A549 (cell line): ENCODE measurements around the gene SELENOI.
"Not testable (repeated sequence)": the region's sequence is repeated elsewhere in the genome, so short reads cannot be mapped to it uniquely, and the experiment has no call there.

Experiments used
- EP300 ChIP-seq, 2 experiments: fragments of >200 bp; sonication (Bioruptor Twin); formaldehyde crosslinking; IDR thresholded peaks; 2 replicates in 1 of 2; 3 replicates in 1 of 2; pipeline ENCODE4 v1.6.1; 2016 to 2017
- HOXB13 ChIP-seq: fragments of 250-450 bp; sonication (Bioruptor Pico); IDR thresholded peaks from 2 replicates; pipeline ENCODE4 v1.5.0; 2020; ENCODE audit warnings: low read depth, mild to moderate bottlenecking, moderate library complexity
- KDM5A ChIP-seq: fragments of 200-600 bp; sonication (generic); IDR thresholded peaks from 2 replicates; pipeline ENCODE4 v1.6.1; 2016; ENCODE audit warnings: antibody characterized with exemption, mild to moderate bottlenecking
- NFE2L2 ChIP-seq: fragments of 150-350 bp; conservative IDR thresholded peaks from 2 replicates; pipeline ENCODE4 v1.6.1; 2014; ENCODE audit warnings: low read length
- POLR2A ChIP-seq: IDR thresholded peaks from 2 replicates; pipeline ENCODE4 v1.6.1; 2012; ENCODE audit warnings: mild to moderate bottlenecking, low read length
- ZFP36 ChIP-seq: fragments of 450-650 bp; IDR thresholded peaks from 2 replicates; pipeline ENCODE4 v1.6.1; 2014; ENCODE audit warnings: borderline replicate concordance; ENCODE audit not compliant: partially characterized antibody
- TF ChIP-seq, protein P1 (sequence below): fragments of >200 bp; sonication (Bioruptor Twin); formaldehyde crosslinking; IDR thresholded peaks from 3 replicates; pipeline ENCODE4 v1.5.1; 2016
- TF ChIP-seq, protein P2 (sequence below): fragments of 200-600 bp; sonication (generic); IDR thresholded peaks from 2 replicates; pipeline ENCODE4 v1.6.1; 2016; ENCODE audit warnings: antibody characterized with exemption, mild to moderate bottlenecking, moderate library complexity
- TF ChIP-seq, protein P3 (sequence below): fragments of >200 bp; sonication (Bioruptor Twin); formaldehyde crosslinking; IDR thresholded peaks from 3 replicates; pipeline ENCODE4 v1.6.1; 2016
- TF ChIP-seq, protein P4 (sequence below): IDR thresholded peaks from 2 replicates; pipeline ENCODE4 v1.6.1; 2012

DNA sequence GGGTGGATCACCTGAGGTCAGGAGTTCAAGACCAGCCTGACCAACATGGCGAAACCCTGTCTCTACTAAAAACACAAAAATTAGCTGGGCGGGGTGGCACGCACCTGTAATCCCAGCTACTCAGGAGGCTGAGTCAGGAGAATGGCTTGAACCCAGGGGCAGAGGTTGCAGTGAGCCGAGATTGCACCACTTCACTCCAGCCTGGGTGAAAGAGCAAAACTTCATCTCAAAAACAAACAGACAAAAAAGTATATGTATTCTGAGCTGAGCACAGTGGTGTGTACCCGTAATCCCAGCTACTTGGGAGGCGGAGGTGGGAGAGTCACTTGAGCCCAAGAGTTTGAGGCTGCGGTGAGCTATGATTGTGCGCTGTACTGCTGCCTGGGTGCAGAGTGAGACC lies 14.6 kb upstream of the SELENOI start:
- not testable (repeated sequence) for TF ChIP-seq NFE2L2; HOXB13 (CRISPR knock-in tag); POLR2A; KDM5A; ZFP36; EP300 (IDR thresholded peaks at IDR 0.05)
- TF ChIP-seq, protein P1, sequence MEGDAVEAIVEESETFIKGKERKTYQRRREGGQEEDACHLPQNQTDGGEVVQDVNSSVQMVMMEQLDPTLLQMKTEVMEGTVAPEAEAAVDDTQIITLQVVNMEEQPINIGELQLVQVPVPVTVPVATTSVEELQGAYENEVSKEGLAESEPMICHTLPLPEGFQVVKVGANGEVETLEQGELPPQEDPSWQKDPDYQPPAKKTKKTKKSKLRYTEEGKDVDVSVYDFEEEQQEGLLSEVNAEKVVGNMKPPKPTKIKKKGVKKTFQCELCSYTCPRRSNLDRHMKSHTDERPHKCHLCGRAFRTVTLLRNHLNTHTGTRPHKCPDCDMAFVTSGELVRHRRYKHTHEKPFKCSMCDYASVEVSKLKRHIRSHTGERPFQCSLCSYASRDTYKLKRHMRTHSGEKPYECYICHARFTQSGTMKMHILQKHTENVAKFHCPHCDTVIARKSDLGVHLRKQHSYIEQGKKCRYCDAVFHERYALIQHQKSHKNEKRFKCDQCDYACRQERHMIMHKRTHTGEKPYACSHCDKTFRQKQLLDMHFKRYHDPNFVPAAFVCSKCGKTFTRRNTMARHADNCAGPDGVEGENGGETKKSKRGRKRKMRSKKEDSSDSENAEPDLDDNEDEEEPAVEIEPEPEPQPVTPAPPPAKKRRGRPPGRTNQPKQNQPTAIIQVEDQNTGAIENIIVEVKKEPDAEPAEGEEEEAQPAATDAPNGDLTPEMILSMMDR = not testable (repeated sequence)
- TF ChIP-seq, protein P2, sequence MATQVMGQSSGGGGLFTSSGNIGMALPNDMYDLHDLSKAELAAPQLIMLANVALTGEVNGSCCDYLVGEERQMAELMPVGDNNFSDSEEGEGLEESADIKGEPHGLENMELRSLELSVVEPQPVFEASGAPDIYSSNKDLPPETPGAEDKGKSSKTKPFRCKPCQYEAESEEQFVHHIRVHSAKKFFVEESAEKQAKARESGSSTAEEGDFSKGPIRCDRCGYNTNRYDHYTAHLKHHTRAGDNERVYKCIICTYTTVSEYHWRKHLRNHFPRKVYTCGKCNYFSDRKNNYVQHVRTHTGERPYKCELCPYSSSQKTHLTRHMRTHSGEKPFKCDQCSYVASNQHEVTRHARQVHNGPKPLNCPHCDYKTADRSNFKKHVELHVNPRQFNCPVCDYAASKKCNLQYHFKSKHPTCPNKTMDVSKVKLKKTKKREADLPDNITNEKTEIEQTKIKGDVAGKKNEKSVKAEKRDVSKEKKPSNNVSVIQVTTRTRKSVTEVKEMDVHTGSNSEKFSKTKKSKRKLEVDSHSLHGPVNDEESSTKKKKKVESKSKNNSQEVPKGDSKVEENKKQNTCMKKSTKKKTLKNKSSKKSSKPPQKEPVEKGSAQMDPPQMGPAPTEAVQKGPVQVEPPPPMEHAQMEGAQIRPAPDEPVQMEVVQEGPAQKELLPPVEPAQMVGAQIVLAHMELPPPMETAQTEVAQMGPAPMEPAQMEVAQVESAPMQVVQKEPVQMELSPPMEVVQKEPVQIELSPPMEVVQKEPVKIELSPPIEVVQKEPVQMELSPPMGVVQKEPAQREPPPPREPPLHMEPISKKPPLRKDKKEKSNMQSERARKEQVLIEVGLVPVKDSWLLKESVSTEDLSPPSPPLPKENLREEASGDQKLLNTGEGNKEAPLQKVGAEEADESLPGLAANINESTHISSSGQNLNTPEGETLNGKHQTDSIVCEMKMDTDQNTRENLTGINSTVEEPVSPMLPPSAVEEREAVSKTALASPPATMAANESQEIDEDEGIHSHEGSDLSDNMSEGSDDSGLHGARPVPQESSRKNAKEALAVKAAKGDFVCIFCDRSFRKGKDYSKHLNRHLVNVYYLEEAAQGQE = not testable (repeated sequence)
- TF ChIP-seq, protein P3, sequence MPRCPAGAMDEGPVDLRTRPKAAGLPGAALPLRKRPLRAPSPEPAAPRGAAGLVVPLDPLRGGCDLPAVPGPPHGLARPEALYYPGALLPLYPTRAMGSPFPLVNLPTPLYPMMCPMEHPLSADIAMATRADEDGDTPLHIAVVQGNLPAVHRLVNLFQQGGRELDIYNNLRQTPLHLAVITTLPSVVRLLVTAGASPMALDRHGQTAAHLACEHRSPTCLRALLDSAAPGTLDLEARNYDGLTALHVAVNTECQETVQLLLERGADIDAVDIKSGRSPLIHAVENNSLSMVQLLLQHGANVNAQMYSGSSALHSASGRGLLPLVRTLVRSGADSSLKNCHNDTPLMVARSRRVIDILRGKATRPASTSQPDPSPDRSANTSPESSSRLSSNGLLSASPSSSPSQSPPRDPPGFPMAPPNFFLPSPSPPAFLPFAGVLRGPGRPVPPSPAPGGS = not testable (repeated sequence)
- TF ChIP-seq, protein P4, sequence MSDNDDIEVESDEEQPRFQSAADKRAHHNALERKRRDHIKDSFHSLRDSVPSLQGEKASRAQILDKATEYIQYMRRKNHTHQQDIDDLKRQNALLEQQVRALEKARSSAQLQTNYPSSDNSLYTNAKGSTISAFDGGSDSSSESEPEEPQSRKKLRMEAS = not testable (repeated sequence)
